GM19099 (cell line): Measurements from ENCODE around the gene BLOC1S5.

Experiments used
- POLR2A ChIP-seq: IDR thresholded peaks from 3 replicates; pipeline ENCODE4 v1.6.1; 2011; ENCODE audit warnings: low read depth; ENCODE audit not compliant: insufficient read length; ENCODE audit errors: extremely low read depth

Gene BLOC1S5

DNA sequence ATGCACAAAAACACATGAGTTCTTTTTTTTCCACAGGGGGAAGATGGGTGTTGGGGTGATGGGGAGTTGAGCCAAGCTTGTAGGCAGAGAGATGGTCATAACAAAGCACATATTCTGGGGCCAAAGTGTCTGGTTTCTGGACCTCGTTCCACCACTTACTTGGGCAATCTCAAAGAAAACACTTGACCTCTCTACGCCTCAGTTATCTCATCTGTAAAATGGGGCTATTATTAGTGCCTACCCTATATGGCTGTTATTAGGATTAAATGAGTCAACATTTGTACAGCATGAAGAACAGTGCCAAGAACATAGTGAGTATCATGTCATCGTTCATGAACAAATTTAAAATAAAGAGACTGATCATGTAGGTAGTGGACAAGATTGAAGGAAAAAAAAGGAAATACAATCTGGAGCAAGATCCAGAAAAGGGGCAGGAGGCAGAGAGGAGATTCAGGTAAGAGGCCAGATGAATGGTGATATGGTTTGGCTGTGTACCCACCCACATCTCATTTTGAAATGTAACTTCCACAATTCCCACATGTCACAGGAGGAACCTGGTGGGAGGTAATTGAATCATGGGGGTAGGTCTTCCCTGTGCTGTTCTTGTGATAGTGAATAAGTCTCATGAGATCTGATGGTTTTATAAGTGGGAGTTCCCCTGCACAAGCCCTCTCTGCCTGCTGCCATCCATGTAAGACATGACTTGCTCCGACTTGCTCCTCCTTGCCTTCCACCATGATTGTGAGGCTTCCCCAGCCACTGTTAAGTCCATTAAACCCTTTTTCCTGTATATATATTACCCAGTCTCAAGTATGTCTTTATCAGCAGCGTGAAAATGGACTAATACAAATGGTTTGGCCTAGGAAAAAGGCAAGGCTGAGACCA lies 23.9 kb upstream of the BLOC1S5 start:
- TF ChIP-seq POLR2A: no peak

DNA sequence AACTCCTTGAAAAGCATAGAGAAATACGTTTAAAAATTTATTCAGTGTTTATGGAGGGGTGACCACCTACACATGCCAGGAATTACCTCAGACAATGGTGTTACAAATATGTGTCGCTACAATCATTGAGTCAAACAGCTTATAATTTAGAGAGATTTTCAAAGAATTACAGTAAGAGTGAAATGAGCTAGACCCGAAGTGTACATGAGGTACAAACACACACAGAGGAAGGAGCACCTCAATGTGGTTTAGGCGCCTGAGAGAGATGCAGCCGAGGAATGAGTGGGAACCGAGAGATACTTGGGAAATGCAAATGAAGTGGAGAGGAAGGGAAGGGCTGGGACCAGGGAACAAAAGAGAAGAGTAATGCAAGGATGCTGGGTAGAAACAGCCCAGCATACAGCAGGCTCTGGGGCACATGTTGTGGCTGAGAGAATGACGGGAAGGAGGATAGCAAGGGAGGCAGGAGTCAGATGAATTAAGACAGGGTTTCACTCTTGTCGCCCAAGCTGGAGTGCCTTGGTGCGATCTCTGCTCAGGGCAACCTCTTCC lies 22.6 kb upstream of the BLOC1S5 start:
- TF ChIP-seq POLR2A: no peak

DNA sequence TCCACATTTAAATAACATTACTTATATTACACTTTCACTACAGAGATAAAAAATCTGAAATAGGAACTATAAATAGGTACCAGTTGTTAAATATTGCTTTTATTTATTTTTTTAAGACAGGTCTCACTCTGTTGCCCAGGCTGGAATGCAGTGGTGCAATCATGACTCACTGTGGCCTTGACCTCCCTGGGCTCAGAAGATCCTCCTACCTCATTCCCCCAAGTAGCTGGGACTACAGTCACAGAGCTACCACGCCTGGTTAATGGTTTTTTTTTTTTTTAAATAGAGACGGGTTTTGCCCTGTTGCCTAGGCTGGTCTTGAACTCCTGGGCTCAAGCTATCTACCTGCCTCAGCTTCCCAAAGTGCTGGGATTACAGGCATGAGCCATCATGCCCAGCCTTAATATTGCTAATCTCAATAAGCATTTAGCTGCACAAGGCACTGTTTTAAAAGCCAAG lies 20.9 kb upstream of the BLOC1S5 start:
- TF ChIP-seq POLR2A: no peak

DNA sequence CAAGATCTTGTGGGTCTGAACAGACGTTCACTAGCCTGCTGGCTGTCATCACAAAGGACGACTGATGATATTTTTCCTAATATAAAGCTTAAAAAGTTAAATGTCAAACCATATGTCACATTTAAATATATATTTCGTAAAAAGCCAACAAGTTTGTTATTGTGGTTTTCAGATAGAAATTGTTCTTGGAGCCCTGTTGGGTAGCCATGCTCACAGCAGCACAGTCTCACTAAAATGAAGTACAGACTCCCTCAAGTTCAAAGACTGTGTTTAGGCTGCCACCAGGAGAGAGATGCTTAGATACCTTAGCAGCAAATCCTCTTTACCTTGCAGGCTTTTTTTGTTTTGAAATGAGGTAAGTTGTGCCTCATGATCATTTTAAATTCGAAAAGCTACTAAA lies 20.4 kb upstream of the BLOC1S5 start:
- TF ChIP-seq POLR2A: no peak

DNA sequence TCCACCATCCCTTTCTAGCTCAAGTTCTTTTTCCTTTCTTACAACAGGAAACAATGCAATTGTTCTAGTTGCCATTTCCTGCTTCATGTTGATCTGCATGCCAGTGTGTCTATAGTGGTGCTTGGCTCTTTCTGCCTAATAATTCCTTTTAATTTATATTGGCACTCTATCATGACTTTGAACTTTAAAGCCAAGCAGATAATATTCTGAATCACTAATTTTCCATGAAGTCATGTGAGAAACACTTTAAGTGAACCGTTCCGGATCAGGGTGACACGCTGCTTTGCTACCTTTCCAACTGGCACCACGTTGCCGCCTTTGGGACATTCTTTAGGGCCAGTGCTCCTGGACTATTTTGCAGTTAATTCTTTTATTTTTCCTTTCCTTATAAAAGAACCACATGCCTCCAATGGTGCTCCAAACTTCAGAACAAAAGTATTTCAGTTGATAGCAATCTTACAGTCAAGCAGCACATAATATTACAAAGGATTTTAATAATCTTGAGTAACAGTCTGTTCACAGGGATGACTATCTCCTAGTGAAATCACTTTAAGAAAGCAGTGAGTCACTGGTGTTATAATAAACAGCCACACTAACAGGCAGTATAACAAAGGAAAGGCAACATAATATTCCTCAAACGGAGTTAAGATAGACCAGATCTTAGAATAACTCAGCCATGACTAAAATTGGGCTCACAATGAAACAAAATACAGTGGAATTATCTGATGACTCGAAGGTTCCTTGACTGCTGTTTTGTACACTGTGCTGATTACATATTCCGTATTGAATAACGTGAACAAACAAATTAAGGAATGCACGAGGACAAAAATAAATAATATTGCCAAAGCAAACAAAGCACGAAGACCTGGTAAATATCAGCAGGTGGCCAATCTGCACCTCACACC lies 19.0 kb upstream of the BLOC1S5 start:
- no peak for TF ChIP-seq POLR2A

DNA sequence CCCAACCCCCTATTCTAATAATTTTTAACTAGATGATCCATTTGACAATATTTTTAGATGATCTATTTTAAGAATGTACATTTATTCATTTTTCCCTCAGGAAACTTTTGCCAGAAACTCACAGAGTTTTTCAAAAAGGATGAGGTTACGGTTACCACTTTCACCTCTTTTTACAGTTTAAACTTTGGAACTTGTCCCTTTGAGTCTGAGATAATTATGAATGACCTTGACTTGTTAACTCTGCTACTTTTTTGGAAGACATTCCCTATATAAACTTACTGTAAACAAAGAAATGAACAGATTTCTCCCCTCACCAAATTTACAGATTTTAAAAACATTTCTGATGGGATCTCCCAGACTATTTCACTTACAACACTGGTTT lies 18.4 kb upstream of the BLOC1S5 start:
- TF ChIP-seq POLR2A: no peak

DNA sequence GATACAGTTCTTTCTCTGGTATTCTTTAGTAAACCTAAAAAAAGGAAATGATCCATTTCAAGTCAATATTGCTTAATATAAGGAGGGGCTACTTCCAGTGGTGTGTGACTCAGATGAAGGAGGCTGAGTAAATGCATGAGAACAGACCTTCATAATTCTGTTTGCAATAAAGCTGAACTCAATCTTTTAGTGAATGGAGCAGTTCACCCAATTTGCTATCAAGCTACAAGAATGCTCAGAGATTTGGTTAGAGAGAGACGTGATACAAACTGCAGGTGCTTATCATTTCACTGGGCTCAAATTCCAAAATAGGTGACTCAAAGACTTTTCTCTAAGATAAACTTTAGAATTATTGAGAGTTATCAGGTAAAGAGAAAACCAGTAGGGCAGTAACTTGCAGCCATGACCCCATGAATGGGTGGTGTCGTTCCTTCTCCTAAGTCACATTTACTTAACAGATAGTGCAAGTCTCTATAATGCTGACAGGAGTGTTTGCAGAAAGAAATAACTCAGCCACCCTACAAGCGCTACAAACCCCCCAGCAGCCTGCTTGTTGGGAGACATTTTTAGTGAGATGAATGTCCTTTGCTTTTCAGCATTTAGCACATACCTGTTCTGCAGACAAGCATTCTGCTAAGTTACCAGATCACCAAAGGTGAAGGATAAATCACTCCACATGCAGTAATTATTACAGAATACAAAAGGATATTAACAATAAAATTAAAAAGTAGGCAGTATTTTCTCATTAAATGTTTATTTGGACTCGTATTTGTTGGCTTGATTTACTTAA lies 16.4 kb upstream of the BLOC1S5 start:
- no peak for TF ChIP-seq POLR2A

DNA sequence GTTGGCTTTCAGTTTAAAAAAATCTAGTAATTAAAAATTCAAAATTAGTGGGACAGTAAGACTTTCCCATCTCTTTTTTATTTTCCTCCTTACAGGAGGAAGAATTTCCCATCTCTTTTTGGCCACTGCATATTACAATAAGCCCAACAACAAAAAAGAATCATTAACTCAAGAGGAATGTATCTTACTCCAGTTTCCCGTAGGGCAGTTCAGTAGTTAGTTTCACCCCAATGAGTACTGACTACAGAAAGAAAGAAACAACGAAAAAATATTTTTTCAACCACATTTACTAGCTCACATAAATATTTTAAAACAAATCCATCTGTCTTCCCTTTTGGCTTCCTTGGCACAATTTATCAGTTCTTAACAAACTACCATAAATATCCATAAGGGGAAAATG lies 14.9 kb upstream of the BLOC1S5 start:
- no peak for TF ChIP-seq POLR2A

DNA sequence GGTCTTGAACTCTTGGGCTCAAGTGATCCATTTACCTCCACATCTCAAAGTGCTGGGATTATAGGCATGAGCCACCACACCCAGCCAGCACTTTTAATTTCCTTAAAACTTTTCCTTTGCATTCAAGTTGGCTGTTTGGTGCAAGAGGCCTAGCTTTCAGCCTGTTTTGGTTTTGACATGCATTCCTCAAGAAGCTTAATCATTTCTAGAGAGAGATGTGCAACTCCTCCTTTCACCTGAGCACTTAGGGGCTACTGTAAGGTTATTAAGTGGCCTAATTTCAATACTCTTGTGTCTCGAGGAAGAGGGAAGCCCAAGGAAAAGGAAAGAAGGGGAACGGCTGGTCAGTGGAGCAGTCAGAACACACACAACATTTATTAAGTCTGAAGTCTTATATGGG lies 13.8 kb upstream of the BLOC1S5 start:
- no peak for TF ChIP-seq POLR2A

DNA sequence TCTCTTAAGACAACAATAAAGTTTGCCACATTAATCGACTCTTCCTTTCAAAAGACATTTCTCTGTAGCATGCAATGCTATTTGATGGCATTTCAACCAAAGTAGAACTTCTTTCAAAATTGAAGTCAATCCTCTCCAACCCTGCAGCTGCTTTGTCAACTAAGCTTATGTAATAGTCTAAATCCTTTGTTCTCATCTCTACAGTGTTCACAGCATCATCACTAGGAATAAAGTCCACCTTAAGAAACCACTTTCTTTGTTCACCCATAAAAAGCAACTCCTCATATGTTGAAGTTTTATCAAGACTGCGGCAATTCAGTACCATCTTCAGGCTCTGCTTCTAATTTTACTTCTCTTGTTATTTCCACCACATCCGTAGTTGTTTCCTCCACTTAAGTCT lies 11.5 kb upstream of the BLOC1S5 start:
- no peak for TF ChIP-seq POLR2A

DNA sequence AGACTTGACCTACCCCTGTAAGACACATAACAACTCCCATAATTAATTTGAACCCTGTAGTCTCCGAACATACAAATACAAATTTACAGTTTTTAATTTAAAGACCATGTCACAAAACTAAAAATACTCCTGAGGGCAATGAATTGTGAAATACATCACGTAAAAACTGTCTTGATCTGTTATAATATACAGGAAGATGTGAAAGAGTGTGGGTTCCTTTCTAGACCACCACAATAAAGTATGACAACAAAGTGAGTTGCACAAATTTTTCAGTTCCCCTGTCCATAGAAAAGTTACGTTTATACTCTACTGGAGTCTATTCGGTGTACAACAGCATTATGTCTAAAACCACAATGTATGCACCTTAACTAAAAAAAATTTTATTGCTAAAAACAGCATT lies 11.0 kb upstream of the BLOC1S5 start:
- no peak for TF ChIP-seq POLR2A

DNA sequence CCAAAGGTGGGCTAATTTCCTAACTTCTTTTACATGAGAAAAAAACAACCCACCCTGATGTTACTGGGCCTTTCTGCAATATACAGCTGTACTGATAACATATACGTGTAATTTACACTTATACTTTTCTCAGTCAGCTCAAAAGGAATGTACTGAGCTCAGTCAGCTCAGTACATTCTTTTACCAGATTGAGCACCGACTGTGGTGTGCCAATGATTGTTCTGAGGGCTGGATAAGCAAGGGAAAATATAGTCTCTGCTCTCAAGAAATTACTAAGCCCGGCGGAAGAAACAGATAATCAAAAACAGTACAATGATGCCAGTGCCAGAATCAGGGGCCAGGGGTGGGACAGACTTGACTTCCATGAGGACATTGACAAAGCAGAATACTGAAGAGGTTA lies 10.0 kb upstream of the BLOC1S5 start:
- no peak for TF ChIP-seq POLR2A

DNA sequence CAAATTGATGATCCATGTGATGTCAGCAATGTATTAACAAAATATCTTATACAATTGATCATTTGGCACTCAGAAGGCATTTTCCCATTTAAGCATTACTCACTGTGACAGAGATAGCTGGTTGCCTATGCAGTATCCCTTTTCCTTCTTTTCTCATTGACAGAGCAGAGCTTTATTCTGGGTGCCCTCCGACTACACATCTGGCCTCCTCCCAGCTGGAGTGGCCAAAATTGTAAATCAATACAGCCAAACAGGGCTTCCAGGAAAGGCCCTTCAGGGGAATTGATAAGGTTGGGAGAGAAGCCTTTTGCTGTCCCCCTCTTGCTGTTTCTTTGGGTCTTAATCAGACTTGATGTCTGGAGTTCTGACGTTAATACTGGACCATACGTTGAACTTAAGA lies 9.6 kb upstream of the BLOC1S5 start:
- TF ChIP-seq POLR2A: no peak

DNA sequence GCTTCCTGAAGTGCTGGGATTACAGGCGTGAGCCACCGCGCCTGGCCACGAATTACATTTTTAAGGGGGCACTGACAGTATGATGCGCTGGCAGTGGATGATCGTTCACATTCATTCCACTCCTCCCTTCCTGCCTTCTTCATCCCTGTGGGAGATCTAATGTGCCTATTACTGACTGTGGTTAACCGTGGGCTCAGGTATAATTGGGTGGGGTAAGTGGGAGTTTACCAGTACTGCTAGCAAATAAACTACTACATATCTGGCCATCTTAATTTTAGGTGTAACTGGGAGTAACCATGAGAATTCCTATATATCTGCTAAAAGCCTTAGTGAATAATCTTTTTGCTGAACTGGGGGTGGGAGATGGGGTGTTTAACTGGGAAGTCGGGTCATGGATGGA lies 6.5 kb upstream of the BLOC1S5 start:
- no peak for TF ChIP-seq POLR2A
